ENCODE results near the gene USP33.
A peak's percentile ranks its signal among the peaks of the same experiment; 100 is the strongest.
"Not testable (repeated sequence)": the region's sequence is repeated elsewhere in the genome, so short reads cannot be mapped to it uniquely, and the experiment has no call there.

The USP33 gene

DNA sequence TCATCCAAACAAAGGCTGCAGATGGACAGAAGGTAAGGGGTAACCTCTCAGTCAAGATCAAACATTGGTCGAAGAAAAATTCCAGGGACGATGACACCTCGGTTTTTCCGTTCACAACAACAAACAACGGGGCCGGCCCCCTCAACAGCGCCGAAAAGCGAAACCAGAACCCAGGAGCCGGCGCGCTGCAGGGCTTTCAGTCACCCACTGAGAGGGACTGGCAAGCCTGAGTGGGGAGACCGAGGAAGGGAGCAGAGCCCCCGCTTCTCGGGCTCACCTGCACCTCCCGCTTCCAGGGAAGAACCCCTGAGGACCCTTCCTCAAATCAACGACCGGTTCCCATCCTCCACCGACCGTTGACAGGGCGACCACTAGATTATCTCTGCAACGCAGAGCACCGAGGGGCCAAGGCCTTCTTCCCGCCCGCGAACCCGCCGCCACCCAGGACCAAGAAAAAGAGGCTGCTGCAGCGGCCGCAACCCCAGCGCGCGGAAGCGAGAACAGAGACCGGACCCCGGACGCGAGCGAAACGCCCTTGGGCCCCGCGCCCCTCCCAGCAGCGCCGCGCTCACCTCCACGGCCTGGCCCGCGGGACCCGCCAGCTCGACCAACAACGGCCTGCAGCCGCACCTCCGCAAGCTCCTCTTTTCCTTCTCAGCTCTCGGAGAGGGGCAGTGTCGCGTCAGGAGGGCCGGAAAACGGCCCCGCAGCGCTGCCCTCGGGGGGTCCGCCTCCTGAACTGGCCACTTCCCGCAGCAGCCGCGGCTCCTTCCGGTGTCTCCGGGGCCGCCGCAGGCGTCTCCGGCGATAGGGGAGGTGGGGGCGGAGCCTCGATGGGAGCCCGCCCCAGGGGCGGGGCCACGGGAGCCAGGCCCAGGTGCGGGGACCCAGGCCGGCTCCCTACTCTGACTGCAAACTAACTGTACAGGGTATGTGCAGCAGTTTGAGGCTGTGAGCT is at the start of gene USP33:
TSS of gene USP33 (minus strand) at position 782 of the 958 bp plus-strand sequence. CDS start 18,155 bp downstream, outside the sequence.
- DNase-seq, result peak; percentile 75

DNA sequence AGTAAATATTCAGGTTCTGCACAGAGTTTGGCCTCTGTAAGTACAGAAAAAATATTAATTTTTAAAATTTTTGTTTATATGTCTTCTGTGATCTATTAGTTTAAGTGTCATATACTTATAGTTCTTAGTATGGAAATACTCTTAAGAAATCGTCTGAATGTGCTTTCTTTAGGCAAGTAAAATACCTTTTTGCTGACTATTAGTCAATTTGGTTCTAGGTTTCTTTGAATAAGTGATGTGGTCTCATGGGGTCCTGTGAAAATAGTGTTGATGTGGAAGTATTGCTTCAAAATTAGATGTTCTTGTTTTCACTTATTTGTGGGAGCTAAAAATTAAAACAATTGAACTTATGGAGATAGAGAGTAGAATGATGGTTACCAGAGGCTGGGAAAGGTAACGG is 43.7 kb upstream of the USP33 start:
- DNase-seq, result no peak

DNA sequence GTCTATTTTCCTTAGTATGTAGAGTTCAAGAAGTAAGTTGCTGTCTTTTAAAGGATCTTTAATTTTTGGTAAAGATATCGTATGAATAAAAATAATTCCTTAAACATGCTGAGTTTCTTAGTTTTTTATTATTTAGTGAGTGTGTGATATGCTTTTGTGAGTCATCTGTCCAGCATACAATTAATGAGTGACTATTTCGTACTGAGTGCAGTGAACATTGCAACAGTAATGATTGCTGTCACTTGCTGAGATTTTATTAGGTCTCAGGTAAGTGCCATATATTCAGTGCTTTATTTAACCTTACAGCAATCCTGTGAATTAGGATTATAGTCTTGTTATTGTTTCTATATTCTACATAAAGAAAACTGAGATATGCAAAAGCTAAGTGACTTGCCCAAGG is 42.4 kb upstream of the USP33 start:
- no peak for DNase-seq

DNA sequence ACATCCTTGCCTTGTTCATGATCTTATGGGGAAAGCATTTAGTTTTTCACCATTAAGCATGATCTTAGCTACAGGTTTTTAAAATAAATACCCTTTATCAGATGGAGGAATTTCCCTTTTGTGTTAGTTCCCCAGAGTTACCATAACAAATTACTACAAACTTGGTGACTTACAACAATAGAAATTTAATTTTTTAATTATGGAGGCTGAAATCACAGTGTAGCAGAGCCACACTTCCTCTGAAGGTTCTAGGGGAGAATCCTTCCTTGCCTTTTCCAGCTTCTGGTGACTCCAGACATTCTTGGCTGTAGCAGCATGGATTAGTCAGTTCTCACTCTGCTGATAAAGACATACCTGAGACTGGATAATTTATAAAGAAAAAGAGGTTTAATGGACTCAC is 38.3 kb upstream of the USP33 start:
- DNase-seq, result no peak

DNA sequence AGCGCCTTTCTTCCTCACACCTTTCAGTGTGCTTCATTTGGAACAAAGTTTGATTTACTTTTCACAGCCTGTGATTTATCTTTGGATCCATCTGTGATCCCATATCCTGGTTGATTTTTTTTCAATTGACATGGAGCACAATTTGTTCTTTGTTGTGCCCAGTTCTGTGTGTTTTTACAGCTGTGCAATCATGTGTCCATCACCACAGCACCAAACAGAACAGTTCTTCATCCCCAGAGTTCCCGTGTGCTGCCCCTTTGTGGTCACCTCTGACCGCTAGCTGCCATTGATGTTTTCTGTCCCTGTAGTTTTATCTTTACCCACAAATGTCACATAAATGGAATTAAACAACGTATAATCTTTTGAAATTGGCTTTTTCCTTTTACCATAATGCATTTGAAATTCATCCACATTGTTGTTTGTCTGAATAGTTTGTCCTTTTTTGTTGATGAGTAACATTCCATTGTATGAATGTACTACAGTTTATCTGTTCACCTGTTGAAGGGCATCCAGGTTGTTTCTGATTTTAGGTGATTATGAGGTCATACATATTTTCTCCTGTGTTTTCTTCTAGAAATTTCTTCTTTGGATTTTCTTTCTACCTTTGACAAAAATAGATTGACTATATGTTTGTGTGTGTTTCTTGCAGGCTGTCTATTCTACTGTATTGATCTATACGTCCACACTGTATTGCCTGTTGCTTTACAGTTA is 37.2 kb upstream of the USP33 start:
- DNase-seq, result no peak

DNA sequence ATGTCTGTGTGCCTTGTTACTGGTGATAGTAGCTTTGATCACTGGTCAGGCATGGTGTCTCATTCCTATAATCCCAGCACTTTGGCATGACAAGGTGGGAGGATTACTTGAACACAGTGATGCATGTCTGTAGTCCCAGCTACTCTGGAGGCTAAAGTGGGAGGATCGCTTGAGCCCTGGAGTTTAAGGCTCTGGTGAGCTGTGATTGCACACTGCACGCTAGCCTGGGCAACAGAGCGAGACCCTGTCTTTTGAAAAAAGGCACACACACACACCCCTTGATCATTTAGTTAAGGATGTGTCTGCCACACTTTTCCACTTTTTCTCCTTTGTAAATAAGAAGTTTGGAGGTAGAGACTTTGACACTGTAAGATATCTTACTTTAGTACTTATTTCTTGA is 34.9 kb upstream of the USP33 start:
- DNase-seq, result no peak

DNA sequence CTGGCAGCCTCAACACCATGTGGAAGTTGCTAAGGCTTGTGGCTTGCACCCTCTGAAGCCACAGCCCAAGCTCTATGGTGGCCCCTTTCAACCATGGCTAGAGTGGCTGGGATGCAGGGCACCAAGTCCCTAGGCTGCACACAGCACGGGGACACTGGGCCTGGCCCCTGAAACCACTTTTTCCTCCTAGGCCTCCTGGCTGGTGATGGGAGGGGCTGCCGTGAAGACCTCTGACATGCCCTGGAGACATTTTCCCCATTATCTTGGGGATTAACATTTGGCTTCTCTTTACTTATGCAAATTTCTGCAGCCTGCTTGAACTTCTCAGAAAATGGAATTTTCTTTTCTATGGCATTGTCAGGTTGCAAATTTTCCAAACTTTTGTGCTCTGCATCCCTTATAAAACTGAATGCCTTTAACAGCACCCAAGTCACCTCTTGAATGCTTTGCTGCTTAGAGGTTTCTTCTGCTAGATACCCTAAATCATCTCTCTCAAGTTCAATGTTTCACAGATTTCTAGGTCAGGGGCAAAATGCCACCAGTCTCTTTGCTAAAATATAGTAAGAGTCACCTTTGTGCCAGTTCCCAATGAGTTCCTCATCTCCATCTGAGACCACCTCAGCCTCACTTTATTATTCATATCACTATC is 26.6 kb upstream of the USP33 start:
- DNase-seq, result not testable (repeated sequence)

DNA sequence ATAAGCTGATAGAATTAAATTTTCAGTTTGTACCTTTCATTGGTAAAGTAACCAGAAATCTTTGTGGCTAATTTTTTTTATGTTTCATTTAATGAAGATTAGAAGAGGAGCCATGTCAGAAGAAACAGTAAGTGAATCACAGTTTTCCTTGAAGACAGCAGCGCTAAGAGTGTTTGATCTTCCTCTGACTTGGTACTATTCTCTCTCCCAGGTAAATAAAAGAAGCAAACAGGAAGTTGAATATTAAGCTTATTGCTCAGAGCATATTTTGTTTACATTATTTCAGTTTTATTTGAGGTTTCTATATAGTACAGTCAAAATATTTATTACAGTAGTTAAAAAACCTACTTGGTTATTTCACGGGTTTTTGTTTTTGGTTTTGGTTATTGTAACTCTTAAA is 23.5 kb upstream of the USP33 start:
- no peak for DNase-seq

DNA sequence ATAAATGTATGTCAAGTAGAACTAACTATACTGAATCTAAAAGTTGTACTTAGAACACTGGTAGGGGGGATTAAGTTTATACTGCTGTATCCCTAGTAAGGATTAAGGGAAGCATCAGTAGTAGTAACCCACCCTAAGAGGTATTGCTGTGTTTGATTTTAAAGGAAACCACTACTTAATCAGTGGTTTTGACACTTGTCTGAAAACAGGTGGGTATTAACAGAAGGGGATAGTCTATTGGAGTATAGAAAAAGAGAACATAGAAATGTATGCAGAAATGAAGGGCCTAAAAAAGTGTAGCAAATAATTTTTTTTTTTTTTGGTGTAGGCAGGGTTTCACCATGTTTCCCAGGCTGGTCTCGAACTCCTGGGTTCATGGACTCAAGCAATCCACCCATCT is 22.0 kb upstream of the USP33 start:
- no peak for DNase-seq

DNA sequence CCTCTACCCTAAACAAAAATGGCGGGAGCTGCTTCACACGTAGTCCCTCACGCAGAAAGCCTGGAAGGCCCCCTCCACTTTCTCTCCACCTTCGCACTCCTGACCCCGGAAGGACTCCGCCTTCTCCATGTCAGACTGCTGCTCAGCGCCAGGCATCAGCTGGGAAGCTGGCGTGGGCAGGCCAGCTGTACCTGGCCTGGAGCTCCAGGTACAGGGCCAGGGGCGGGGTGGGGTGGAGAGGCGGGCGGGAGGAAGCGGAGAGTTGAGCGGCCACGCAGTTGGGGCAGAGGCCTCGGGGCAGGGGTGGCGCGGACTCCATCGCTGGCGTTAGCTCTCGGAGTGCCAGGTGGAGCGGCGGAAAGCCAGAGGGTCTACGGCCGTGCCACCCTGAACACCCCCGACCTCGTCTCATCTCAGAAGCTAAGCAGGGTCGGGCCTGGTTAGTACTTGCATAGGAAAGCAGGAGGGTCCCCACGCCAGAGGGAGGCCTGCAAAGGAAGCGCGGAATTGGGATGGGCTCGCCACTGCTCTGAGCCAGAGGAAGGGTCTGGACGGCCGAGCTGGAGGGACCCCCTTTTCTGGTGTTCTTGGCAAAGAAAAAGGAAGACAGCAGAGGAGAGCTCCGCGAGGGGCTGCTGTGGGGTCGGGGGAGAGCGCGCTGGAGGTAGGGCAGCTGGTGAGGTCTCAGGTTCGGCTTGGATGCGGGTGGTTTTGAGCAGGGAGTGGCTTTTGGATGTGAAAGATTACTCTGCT is 20.1 kb upstream of the USP33 start, which contains the start of gene MIGA1:
TSS of gene MIGA1 (plus strand) at position 121 of the 753 bp plus-strand sequence. CDS start 3,604 bp downstream, outside the sequence.
- DNase-seq, result peak; percentile 82

DNA sequence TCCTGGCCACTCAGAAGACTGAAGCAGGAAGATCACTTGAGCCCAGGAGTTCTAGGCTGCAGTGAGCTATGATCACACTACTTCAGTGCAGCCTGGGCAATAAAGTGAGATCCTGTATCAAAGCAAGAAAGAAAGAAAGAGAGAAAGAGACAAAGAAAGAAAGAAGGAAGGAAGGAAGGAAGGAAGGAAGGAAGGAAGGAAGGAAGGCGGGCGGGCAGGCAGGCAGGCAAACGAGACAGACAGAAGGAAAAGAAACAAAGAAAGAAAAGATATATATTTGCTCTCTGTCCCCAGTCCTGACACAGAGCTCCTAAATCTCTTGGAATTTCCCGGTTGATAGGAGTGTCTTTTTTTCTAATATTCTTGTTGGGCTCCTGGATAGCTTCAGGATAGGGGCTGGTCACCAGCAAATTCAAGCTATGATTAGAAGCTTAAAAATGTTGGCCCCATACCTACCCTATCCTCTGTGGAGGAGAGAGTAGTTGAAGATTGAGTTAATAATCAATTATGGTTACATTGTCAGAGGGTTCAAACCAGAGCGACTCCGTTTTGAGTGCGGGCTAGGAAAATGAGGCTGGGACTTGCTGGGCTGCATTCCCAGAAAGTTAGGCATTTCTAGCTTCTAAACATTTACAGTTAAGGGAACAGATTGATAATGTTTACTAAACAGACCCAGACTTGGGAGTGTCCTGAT is 16.5 kb upstream of the USP33 start:
- DNase-seq, result no peak

DNA sequence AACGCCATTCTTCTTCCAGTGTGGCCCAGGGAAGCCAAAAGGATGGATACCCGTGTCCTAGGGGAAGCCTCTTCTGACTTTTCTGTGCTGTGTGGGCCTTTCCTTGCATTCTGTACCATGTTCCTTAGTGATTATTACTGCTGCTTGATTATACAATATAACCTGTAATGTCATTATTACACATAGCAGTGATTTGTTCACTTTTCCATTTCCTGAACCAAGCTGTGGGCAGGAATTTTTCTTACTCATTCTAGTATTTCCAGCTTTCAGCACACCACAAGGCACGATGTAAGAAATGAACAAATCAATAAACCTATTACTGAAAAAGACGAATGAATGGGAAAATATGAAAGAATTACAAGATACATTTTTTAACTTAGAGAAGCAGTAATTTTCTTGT is 8.4 kb upstream of the USP33 start:
- no peak for DNase-seq

DNA sequence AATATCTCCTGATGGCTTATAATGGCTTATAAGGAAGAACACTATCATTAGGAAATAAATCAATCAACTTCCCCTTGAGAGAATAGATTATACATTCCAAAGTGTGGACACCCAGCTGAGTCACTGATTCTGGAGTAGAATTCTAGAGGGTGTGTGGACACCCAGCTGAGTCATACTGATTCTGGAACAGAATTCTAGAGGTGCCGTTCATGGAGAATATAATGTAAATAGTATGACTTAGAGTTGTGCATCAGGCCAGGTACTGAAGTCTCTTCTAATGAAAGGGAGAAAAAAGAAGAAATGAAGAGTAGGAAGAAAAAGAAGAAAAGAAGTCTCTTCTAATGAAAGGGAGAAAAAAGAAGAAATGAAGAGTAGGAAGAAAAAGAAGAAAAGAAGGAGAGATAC is 2.4 kb upstream of the USP33 start:
- DNase-seq, result no peak

DNA sequence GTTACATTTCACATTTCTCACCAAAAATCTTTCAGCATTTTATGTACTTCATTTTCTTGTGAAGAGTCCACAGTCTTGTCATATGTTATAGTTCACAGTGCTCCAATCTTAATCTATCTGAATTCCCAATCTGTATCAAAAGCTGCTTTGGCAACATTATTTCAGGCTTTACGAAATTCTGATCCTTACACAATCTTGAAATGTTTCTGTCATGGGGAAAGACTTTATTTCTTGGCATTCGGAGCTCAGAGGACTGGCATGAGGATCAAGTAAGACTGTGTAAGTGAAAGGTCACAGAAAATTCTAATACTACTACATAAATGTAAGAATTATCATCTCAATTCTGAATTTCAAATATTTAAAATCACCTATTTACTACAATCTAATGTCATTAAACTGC is 2.0 kb downstream of the USP33 start:
- DNase-seq, result no peak

DNA sequence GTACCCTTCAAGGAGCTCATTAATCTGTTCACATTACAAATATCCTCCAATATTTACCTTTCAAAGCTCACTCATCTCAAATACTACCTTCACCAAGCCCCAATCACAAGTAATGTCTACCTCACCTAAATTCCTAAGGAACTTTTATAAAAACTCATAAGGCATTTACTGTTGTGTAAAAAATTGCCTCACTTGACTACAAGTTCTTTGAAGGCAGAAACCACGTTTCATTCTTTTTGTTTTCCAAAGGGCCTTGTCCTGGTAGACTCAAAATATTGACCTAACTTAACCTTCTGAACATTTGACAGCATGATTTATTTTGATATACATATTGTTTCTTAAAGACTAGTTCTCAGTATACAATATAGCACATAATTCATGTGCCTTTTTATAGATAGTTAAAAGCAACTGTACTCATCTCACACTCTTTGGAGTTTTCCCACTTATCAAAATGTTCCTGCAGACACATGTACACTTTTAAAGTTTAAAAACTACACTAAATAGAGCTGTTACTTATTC is 2.5 kb downstream of the USP33 start:
- no peak for DNase-seq

DNA sequence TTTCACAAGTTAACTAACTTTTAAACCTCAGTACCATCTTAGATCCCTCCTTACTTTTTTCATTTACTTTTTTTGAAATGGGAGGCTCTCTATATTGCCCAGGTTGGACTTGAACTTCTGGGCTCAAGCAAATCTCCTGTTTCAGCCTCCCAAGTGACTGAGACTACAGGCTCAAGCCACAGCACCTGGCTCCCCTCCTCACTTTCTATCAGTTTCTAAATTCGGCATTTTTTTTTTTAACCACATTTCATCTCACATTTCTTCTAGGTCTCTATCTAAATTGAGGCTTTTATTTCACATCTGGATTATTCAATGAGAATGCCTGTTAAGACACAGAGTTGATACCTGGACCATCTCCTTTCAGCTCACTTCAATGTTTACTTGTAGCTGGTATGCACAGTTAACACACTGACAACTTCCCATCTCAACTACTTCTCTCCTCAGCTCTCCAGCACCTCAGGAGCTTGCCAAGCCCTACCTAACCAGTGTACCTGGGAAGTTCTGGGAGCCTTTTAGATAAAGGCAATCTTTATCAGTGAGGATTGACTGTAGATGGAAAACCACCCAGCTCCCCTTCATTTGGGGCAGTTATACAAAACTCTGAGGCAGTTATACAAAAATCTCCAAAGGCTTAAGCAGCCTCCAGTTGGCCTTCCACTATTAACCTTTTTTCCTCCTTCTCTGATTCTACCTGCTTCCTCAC is 3.4 kb downstream of the USP33 start:
- DNase-seq, result no peak

DNA sequence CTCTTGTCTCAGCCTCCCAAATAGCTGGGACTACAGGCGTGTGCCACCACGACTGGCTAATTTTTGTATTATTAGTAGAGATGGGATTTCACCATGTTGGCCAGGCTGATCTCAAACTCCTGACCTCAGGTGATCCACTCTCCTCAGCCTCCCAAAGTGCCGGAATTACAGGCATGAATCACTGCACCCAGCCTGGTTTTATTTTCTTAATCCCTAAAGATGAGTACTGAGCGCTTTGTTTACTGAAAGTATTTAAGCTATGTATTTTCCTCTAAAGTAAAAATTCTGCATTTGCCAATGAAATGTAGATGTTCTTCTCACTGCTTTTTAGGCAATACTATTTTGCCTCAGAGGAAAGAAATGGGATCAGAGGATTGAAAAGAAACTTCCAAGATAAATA is 10.2 kb downstream of the USP33 start:
- DNase-seq, result not testable (repeated sequence)

DNA sequence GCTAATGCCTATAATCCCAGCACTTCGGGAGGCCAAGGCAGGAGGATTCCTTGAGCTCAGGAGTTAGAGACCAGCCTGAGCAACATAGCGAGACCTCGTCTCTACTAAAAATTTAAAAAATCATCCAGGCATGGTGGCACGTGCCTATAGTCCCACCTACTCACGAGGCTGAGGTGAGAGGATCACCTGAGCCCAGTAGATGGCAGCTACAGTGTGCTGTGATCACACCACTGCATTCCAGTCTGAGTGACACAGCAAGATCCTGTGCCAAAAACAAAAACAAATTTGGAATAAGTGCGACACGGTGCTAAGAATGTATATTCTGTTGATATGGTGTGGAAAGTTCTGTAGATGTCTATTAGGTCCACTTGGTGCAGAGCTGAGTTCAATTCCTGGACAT is 15.1 kb downstream of the USP33 start:
- no peak for DNase-seq

DNA sequence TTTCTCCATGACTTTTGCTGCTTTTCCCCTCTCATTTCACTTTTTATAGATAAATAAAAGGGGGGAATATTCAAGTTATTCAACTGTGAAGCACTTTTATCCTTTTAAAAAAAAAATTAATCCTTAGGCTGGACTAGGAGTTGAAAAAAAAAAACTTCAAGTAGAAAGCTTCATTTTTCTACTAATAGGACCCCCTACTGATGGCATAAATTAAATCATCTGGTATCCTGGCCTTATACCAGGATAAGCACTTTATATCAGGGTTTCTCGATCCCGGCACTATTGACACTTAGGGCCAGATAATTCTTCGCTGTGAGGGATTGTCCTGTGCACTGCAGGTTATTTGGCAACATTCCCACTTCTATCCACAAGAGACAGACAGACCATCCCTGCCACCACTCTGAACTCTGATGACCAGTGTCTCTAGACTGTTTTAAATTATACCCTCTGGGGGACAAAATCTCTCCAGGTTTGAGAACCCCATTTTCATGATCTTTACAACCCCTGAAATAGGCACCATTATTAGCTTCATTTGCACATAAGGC is 17.6 kb downstream of the USP33 start:
- DNase-seq, result no peak

DNA sequence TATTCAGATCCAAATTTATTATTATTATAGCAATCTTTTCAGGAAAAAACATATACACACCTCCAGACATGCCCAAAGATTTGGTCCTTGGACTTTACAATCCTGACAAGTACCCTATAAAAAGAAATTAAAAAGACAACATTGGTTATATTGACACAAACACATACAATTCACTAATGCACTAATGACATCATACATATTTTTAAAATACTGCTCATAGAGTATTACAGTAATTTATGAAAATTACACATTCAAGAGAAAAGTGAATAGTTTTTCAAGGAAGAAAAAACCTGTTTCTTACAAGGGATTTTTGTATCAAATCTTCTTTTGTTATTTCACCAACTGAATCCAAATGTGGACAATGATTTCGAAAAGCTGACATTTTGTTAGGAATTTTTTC is 18.3 kb downstream of the USP33 start:
- DNase-seq, result no peak

DNA sequence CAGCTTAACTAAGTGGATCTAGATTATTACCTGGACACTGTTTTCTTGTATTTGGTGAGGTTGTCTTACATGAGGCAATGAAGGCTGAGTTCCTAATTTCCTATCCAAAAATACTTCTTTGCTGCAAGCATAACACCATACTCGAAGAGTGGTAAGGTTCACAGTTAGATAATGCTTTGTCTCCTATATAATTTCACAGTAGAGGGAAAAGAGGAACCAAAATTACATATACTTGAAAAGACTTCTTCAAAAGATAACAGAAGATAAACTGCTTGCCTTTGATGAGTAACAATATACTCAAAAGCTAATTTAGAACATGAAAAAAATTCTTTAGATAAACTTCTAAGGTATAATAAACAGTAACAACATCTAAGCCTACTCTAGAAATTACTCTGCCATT is 20.4 kb downstream of the USP33 start:
- DNase-seq, result no peak
